DND-41 (cell line): Measurements from ENCODE around the gene BCL2L1.
A peak's percentile ranks its signal among the peaks of the same experiment; 100 is the strongest.

Source experiments
- ATAC-seq: fragments of 200-7000 bp; cut with Tn5 transposase; 3 replicates; pipeline ENCODE4 v1.9.1; 2021; ENCODE audit warnings: low read depth; ENCODE audit not compliant: insufficient read depth
- DNase-seq: peaks from one replicate; pipeline ENCODE4 v3.0.0-alpha.2; 2020
- H2AFZ ChIP-seq: 2 replicates; pipeline ENCODE4 v1.6.0; 2012; ENCODE audit warnings: low read depth, low read length
- H3K27ac ChIP-seq: 2 replicates; pipeline ENCODE4 v1.5.1; 2012; ENCODE audit warnings: low read length, inconsistent platforms
- H3K27me3 ChIP-seq: fragments of 200-600 bp; sonication (generic); 2 replicates; pipeline ENCODE4 v1.6.0; 2012; ENCODE audit warnings: low read length, mild to moderate bottlenecking, inconsistent platforms; ENCODE audit not compliant: insufficient read depth, poor library complexity
- H3K36me3 ChIP-seq: 2 replicates; pipeline ENCODE4 v1.5.1; 2012; ENCODE audit warnings: low read length, inconsistent platforms; ENCODE audit not compliant: insufficient read depth
- H3K4me1 ChIP-seq: 2 replicates; pipeline ENCODE4 v1.5.1; 2012; ENCODE audit warnings: mild to moderate bottlenecking, low read length; ENCODE audit not compliant: insufficient read depth
- H3K4me2 ChIP-seq: 2 replicates; pipeline ENCODE4 v1.6.0; 2012; ENCODE audit warnings: mild to moderate bottlenecking, moderate library complexity, low read length, inconsistent platforms; ENCODE audit not compliant: insufficient read depth
- H3K4me3 ChIP-seq, 2 experiments: fragments of 200-600 bp in 1 of 2; shearing (Covaris generic) in 1 of 2; 2 replicates each; pipeline ENCODE4 v1.5.1; 2012 to 2016; ENCODE audit warnings: inconsistent platforms in 2 of 2, low read length in 2 of 2, mild to moderate bottlenecking in 2 of 2, low read depth in 1 of 2, moderate library complexity in 1 of 2
- H3K79me2 ChIP-seq: 2 replicates; pipeline ENCODE4 v1.6.0; 2012; ENCODE audit warnings: low read length, inconsistent platforms; ENCODE audit not compliant: insufficient read depth
- H3K9ac ChIP-seq: 2 replicates; pipeline ENCODE4 v1.6.0; 2012; ENCODE audit warnings: low read depth, mild to moderate bottlenecking, inconsistent platforms, low read length, moderate library complexity
- H3K9me3 ChIP-seq: 2 replicates; pipeline ENCODE4 v1.5.1; 2012; ENCODE audit warnings: low read length, moderate library complexity, mild to moderate bottlenecking, inconsistent platforms; ENCODE audit not compliant: insufficient read depth, severe bottlenecking
- H4K20me1 ChIP-seq: 2 replicates; pipeline ENCODE4 v1.6.0; 2012; ENCODE audit warnings: low read length; ENCODE audit not compliant: insufficient read depth
- EZH2 ChIP-seq: IDR thresholded peaks from 3 replicates; pipeline ENCODE4 v1.6.1; 2012; ENCODE audit warnings: borderline replicate concordance, low read depth, mild to moderate bottlenecking, moderate library complexity, low read length, inconsistent platforms; ENCODE audit not compliant: severe bottlenecking
- TF ChIP-seq, protein P1 (sequence below): IDR thresholded peaks from 2 replicates; pipeline ENCODE4 v1.5.1; 2012; ENCODE audit warnings: borderline replicate concordance, low read length, moderate library complexity, mild to moderate bottlenecking; ENCODE audit not compliant: poor library complexity, severe bottlenecking; ENCODE audit errors: extremely low read depth

The BCL2L1 gene

DNA sequence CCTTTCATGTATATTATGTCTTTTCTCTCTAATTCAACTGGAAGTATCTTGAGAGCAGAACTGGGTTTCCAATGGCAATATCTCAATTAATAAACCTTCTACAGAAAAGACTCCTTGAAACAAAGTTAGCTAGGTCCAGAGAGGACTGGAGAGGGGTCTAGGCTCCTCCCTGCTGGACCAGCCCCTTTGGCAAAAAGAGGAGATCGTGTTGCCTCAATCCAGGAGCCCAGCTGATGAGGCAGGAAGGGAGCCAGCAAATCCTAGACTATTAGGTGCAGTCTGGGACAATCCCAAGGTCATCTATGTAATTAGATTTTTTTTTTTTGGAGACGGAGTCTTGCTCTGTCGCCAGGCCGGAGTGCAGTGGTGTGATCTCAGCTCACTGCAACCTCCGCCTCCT, 21.9 kb downstream of the BCL2L1 start:
- Histone ChIP-seq H2AFZ (no peak overlapping the region), H3K4me1 (peaks cover 80% of the 10 kb centered on the region), H3K36me3 (peaks cover 95% of the 10 kb centered on the region), H3K9me3 (no peaks in the 10 kb centered on the region), H3K9ac (no peak overlapping the region), H4K20me1 (peaks cover 75% of the 10 kb centered on the region), H3K4me3 (no peak overlapping the region), H3K4me2 (no peak overlapping the region), H3K27me3 (no peaks in the 10 kb centered on the region), H3K27ac (peak overlapping the region; percentile 73), H3K79me2 (peaks cover 100% of the 10 kb centered on the region)
- ATAC-seq, result no peak
- no peak for DNase-seq
- TF ChIP-seq, protein P1, sequence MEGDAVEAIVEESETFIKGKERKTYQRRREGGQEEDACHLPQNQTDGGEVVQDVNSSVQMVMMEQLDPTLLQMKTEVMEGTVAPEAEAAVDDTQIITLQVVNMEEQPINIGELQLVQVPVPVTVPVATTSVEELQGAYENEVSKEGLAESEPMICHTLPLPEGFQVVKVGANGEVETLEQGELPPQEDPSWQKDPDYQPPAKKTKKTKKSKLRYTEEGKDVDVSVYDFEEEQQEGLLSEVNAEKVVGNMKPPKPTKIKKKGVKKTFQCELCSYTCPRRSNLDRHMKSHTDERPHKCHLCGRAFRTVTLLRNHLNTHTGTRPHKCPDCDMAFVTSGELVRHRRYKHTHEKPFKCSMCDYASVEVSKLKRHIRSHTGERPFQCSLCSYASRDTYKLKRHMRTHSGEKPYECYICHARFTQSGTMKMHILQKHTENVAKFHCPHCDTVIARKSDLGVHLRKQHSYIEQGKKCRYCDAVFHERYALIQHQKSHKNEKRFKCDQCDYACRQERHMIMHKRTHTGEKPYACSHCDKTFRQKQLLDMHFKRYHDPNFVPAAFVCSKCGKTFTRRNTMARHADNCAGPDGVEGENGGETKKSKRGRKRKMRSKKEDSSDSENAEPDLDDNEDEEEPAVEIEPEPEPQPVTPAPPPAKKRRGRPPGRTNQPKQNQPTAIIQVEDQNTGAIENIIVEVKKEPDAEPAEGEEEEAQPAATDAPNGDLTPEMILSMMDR, result no peak
- TF ChIP-seq EZH2, result no peak

DNA sequence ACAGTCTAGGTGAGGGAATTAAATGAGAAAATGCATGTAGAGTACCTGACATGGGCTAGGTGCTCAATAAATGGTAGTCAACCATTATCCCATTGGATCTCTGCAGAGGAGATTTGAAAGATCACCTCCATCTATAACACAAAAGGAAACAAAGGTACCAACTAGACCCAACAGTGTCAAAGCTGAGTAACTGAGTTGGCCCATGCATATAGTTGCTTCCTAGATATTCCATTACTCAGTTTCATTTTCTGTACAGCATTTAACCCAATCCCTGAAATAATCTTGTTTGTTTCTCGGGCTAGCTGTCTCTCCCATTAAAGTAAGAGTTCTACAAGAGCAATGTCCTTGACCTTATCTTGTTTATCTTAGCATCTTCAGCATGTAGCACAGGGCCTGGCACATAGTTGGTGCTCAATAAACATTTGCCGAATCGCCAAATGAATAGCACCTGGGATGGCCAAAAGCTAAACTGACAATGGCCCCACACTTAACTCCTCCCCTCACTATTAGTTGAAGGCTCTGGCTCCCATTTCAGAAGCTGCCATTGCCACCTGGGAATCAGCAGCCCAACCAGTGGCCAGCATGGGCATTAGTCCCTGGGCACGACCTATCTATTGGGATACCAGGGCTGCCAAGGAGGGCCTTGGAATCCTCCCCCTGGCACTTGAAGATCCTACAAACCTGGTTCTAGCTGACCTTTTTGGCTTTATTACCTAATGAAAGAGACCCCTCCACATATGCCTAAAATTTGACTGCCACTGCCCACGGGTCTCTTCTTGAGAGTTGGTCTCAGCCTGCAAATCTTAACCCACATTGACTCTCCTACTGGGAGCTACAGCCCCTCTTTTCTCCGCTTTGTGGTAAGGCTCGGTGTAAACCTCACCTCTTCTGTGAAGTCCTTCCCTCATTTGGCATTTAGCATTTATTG, 22.6 kb downstream of the BCL2L1 start:
- Histone ChIP-seq H3K79me2 (peaks cover 100% of the 10 kb centered on the region), H3K4me3 (no peak overlapping the region), H3K9me3 (no peaks in the 10 kb centered on the region), H2AFZ (no peak overlapping the region), H3K4me2 (peak overlapping the region; percentile 12; the same call in 1 of the 2 replicates), H3K27ac (peak overlapping the region; percentile 73), H3K27me3 (no peaks in the 10 kb centered on the region), H4K20me1 (peaks cover 75% of the 10 kb centered on the region), H3K9ac (no peak overlapping the region), H3K4me1 (peaks cover 80% of the 10 kb centered on the region), H3K36me3 (peaks cover 95% of the 10 kb centered on the region)
- TF ChIP-seq EZH2, result no peak
- TF ChIP-seq, protein P1, result no peak
- DNase-seq, result no peak
- no peak for ATAC-seq

DNA sequence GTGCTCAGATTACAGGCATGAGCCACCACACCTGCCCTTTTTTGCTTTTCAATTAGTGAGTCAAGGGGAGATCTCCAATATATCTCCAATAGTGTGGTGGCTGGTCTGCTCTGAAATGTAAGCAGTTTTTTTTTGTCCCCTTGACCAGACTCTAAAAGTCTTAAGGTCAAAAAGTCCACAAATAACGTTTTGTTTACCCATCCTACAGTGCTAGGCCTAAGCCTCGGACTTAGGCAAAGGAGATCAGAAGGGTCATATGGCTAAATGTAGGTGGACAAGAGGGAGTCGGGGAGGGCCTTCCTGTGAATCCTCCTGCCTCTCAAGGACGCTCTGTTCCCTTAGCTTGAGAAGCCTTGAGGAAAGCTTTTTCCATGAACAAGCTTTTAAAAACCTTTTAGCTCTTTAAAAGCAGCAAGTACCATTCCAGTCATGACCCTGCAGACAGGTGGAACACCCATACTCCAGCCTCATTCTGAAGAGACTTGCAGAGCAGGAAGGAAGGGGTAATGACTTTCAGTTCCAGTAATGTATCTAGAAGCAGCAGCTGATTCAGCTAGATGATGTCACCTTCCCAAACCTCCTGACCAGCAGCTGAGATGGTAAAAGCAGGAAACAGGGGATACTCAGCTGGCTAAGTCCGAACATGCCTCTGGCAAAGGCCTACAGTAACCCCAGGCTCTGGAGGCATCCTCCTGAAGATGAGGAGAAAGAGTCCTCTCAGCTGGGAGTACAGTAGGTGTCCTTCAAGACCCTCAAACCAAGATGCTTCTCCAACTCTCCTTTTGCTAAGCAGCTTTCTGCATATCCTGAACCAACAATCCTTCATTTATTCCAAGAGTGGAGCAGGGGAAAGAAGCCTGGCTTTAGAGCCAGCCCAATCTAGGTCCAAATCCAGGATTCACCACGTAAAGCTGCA, 23.6 kb downstream of the BCL2L1 start:
- no peak overlapping the region for H3K4me3 ChIP-seq
- H3K4me1 ChIP-seq, result peaks cover 80% of the 10 kb centered on the region
- H2AFZ ChIP-seq, result no peak overlapping the region
- H3K27me3 ChIP-seq, result no peaks in the 10 kb centered on the region
- no peaks in the 10 kb centered on the region for H3K9me3 ChIP-seq
- H3K79me2 ChIP-seq, result peaks cover 100% of the 10 kb centered on the region
- H3K9ac ChIP-seq, result peak overlapping the region; percentile 6; the same call in 1 of the 2 replicates
- DNase-seq, result no peak
- peak overlapping the region; percentile 14; the same call in 1 of the 2 replicates for H3K4me2 ChIP-seq
- H4K20me1 ChIP-seq, result peaks cover 75% of the 10 kb centered on the region
- peak; percentile 48; the same call in 1 of the 3 replicates for ATAC-seq
- TF ChIP-seq, protein P1, result no peak
- TF ChIP-seq EZH2, result no peak
- peaks cover 95% of the 10 kb centered on the region for H3K36me3 ChIP-seq
- peak overlapping the region; percentile 73 for H3K27ac ChIP-seq
